Peyer's patch (tissue), 4 donors: Measurements from ENCODE around the gene SPON1.

Experiments used
- POLR2A ChIP-seq, 2 donors: fragments of 450-650 bp; IDR thresholded peaks; one replicate each; pipeline ENCODE4 v1.5.1; 2017; ENCODE audit warnings: antibody characterized with exemption in 2 of 2, mild to moderate bottlenecking in 2 of 2, moderate library complexity in 2 of 2
- TF ChIP-seq, protein P1 (sequence below), 6 experiments: fragments of 450-650 bp in 4 of 6; fragments of 200-600 bp in 2 of 6; sonication (generic) in 1 of 6; IDR thresholded peaks; one replicate each; pipeline ENCODE4 v1.5.1; 2017 to 2019; ENCODE audit warnings: antibody characterized with exemption in 6 of 6, mild to moderate bottlenecking in 3 of 6, moderate library complexity in 1 of 6

DNA sequence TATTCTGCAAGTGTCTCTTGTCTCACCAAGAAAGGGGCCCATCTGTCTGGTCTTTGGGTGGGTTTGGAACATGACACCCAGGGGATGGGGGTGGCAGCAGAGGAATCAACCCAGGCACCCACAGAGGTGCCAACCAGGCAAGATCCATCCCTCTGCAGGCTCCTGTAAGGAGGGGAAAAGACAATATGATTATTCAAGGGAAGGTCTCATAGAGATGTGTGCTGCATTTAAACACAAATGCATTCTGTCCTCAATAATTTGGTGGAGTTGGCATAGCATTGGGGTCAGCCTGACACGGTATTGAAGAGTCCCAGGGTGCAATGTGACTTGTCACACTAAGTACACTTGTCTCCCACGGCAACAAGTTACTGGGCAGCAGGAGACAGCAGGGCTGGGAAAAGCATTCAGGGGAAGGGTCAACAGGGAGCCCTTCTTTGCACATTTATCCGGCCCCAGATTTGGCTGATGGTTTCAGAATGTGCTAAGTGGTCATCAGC is 33.1 kb upstream of the SPON1 start:
- TF ChIP-seq, protein P1, sequence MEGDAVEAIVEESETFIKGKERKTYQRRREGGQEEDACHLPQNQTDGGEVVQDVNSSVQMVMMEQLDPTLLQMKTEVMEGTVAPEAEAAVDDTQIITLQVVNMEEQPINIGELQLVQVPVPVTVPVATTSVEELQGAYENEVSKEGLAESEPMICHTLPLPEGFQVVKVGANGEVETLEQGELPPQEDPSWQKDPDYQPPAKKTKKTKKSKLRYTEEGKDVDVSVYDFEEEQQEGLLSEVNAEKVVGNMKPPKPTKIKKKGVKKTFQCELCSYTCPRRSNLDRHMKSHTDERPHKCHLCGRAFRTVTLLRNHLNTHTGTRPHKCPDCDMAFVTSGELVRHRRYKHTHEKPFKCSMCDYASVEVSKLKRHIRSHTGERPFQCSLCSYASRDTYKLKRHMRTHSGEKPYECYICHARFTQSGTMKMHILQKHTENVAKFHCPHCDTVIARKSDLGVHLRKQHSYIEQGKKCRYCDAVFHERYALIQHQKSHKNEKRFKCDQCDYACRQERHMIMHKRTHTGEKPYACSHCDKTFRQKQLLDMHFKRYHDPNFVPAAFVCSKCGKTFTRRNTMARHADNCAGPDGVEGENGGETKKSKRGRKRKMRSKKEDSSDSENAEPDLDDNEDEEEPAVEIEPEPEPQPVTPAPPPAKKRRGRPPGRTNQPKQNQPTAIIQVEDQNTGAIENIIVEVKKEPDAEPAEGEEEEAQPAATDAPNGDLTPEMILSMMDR (IDR thresholded peaks at IDR 0.05): no peak
- TF ChIP-seq POLR2A (IDR thresholded peaks at IDR 0.05): no peak
